ENCODE measurements around the gene FBXL16. TPM values are rescaled to one million over a fixed set of nuclear protein-coding genes. Genes with fewer than 3 reads are reported as not detected.

The FBXL16 gene
- total and polyA plus RNA-seq, 2 of the 13 experiments (the other 11 are each of a cell fraction or from before 2014, with no cell fraction given), result 0.22 to 2.0 TPM

- TF ChIP-seq REST (IDR thresholded peaks at IDR 0.05; ENCODE audit: borderline replicate concordance in 1 of 2, low read depth in 1 of 2, low read length in 2 of 2), result 0 out of 4 replicates have a peak, but pooled peaks of 1 of the 2 experiments have one; percentile 15
- no peak for TF ChIP-seq AKNA (CRISPR knock-in tag; IDR thresholded peaks at IDR 0.05; ENCODE audit: borderline replicate concordance)
- no peak for TF ChIP-seq ZNF318 (CRISPR knock-in tag; IDR thresholded peaks at IDR 0.05)
- TF ChIP-seq PHF21A (CRISPR knock-in tag; IDR thresholded peaks at IDR 0.05), result peak; percentile 72; the same call in 1 of the 2 replicates
- TF ChIP-seq E2F1 (CRISPR knock-in tag; IDR thresholded peaks at IDR 0.05), result peak; percentile 52; the same call in 1 of the 2 replicates
- TF ChIP-seq MEF2D (CRISPR knock-in tag; IDR thresholded peaks at IDR 0.05), result no peak
- peak; percentile 46; the same call in 1 of the 2 replicates for TF ChIP-seq DNMT1 (CRISPR knock-in tag; IDR thresholded peaks at IDR 0.05)
- no peak for TF ChIP-seq MTA3 (CRISPR knock-in tag; IDR thresholded peaks at IDR 0.05)
- TF ChIP-seq ZNF383 (CRISPR knock-in tag; IDR thresholded peaks at IDR 0.05; ENCODE audit: borderline replicate concordance), result 0 out of 2 replicates have a peak, but pooled peaks have one; percentile 68
These were observed 35.3 kb upstream of the FBXL16 start, which contains the start of gene CIAO3 (continued) for GRCh38 chr16:740764-741505.
